Left lung (tissue), 10 donors: ENCODE measurements around the gene SORBS1. TPM values are rescaled to one million over a fixed set of nuclear protein-coding genes. Genes with fewer than 3 reads are reported as not detected.

Source experiments
- ATAC-seq: fragments of 200-7000 bp; cut with Tn5 transposase; one replicate; pipeline ENCODE4 v1.9.1; 2020; ENCODE audit warnings: moderate library complexity
- DNase-seq, 4 donors: peaks; one replicate each; pipeline ENCODE4 v3.0.0-alpha.2; 2013 to 2020
- H3K27ac ChIP-seq, 2 donors: fragments of 200-600 bp; sonication (generic) in 1 of 2; one replicate each; pipeline versions ENCODE4 v1.5.0 to v1.8.0; 2020 to 2021
- H3K27me3 ChIP-seq, 2 donors: fragments of 200-600 bp; sonication (generic) in 1 of 2; one replicate each; pipeline versions ENCODE4 v1.5.0 to v1.8.0; 2020 to 2021
- H3K36me3 ChIP-seq, 2 donors: fragments of 200-600 bp; sonication (generic) in 1 of 2; one replicate each; pipeline versions ENCODE4 v1.5.0 to v1.8.0; 2020 to 2021
- H3K4me1 ChIP-seq, 2 donors: fragments of 200-600 bp; one replicate each; pipeline ENCODE4 v1.8.0; 2021
- H3K4me3 ChIP-seq, 2 donors: fragments of 200-600 bp; sonication (generic) in 1 of 2; one replicate each; pipeline versions ENCODE4 v1.5.0 to v1.8.0; 2020 to 2021; ENCODE audit warnings: mild to moderate bottlenecking in 1 of 2
- H3K9me3 ChIP-seq, 2 donors: fragments of 200-600 bp; sonication (generic) in 1 of 2; one replicate each; pipeline versions ENCODE4 v1.5.0 to v1.8.0; 2020 to 2021
- CTCF ChIP-seq, 2 donors: fragments of 200-600 bp; sonication (generic) in 1 of 2; IDR thresholded peaks; one replicate each; pipeline versions ENCODE4 v1.5.0 to v1.8.0; 2021; ENCODE audit warnings: antibody characterized with exemption in 2 of 2
- intact Hi-C, 2 donors: fragments of 100-400 bp; cut with DNase I; formaldehyde crosslinking; loops; one replicate each; pipeline versions ENCODE4 v1.11.2 to v1.14.2; 2022
- polyA plus RNA-seq, 6 donors: library from polyadenylated mRNA; unstranded; fragments of 120-200 nt; gene quantifications; one replicate each; pipeline ENCODE4 v1.2.1, GENCODE V29; 2013; ENCODE audit not compliant: insufficient read length in 6 of 6
- total RNA-seq, 2 donors: library from RNA; stranded (reverse); fragmentation: NEBNext Ultra II Directional; extraction: Animal tissue kit (Norgen Biotek cat#: 25700); gene quantifications; one replicate each; pipeline ENCODE4 v1.2.1, GENCODE V29; 2021
- donor health status: DM: no; HTN: yes; CAD: no.
- donor health status: DM: no; HTN: no; CAD: no.

SORBS1 gene
- total and polyA plus RNA-seq, 8 donors, result 23.3 to 52.7 (median 36.4) TPM

GRCh38 chr10:95530561-95530960 is 30.6 kb downstream of the SORBS1 start:
- no peak for TF ChIP-seq CTCF (IDR thresholded peaks at IDR 0.05)
- Histone ChIP-seq H3K27me3 (no peaks in the 10 kb centered on the region), H3K36me3 (no peaks in the 10 kb centered on the region), H3K4me3 (no peak overlapping the region), H3K4me1 (peaks cover 4 to 5% of the 10 kb centered on the region in 2 donors), H3K27ac (no peak overlapping the region), H3K9me3 (no peaks in the 10 kb centered on the region)
- intact Hi-C loops, result no loop called here
- ATAC-seq, result no peak
- DNase-seq, result no peak

- no peak overlapping the region for H3K27ac ChIP-seq
- H3K4me1 ChIP-seq, result peaks cover 4 to 5% of the 10 kb centered on the region in 2 donors
- DNase-seq (no peak), ATAC-seq (no peak)
- TF ChIP-seq CTCF (IDR thresholded peaks at IDR 0.05), result no peak
- no peaks in the 10 kb centered on the region for H3K27me3 ChIP-seq
- no peaks in the 10 kb centered on the region for H3K36me3 ChIP-seq
- no peaks in the 10 kb centered on the region for H3K9me3 ChIP-seq
- intact Hi-C loops, result no loop called here
- no peak overlapping the region for H3K4me3 ChIP-seq
These were observed 31.1 kb downstream of the SORBS1 start for GRCh38 chr10:95530029-95530428.

- no peaks in the 10 kb centered on the region for H3K36me3 ChIP-seq
- intact Hi-C loops, result no loop called here
- H3K4me1 ChIP-seq, result peaks cover 4 to 5% of the 10 kb centered on the region in 2 donors
- DNase-seq, result no peak
- no peak overlapping the region for H3K4me3 ChIP-seq
- no peak overlapping the region for H3K27ac ChIP-seq
- H3K27me3 ChIP-seq, result no peaks in the 10 kb centered on the region
- TF ChIP-seq CTCF (IDR thresholded peaks at IDR 0.05), result no peak
- no peak for ATAC-seq
- H3K9me3 ChIP-seq, result no peaks in the 10 kb centered on the region
These were observed 35.1 kb downstream of the SORBS1 start for GRCh38 chr10:95526044-95526443.

DNA sequence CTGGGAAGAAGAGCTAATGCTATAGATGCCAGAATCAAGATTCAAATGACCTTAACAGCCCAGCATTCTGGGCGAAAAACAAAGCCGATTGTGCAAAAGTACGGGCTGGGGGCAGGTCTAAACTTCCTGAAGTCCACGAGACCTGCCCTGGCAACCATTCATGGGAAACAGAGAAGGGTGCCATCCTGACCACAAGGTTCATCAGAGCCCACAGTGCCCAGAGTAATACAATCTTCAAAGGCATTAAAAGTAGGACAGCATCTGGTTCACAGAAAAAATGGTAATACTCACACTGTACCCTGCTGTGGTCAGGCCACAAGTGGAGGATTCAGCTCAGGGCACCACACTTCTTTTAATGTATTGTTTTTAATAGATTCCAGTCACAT is 36.1 kb downstream of the SORBS1 start:
- intact Hi-C loops, result no loop called here
- DNase-seq (no peak), ATAC-seq (no peak)
- no peaks in the 10 kb centered on the region for H3K9me3 ChIP-seq
- no peak overlapping the region for H3K27ac ChIP-seq
- H3K4me3 ChIP-seq, result no peak overlapping the region
- H3K27me3 ChIP-seq, result no peaks in the 10 kb centered on the region
- peaks cover 0 to 4% of the 10 kb centered on the region in 2 donors for H3K4me1 ChIP-seq
- no peaks in the 10 kb centered on the region for H3K36me3 ChIP-seq
- no peak for TF ChIP-seq CTCF (IDR thresholded peaks at IDR 0.05)

DNA sequence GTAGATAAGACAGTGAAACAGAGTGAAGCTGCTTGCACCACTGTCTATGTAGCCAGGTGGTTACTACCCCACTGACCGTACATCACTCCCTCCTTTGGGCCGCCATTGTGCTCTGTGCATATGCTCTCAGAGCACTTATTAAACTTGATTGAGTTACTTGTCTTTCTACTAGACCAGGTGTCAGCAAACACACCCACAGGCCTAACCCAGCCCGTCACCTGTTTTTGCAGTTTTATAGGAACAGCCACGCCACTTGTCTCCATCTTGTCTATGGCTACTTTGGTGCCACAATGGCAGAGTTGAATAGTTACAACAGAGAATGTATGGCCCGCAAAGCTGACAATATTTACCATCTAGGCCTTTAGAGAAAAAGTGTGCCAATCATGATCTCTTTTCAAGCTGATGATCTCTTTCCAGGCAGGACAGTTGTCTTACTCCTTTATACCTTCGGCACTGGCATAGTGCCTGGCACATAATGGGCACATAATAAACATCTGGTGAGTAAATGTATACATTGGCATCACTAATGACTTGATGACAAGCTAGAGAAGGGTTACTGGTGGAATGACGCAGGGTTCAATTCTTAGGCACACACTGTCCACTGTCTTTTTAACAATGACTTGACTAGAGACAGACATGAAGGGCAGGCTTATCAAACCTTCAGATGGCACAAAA is 36.7 kb downstream of the SORBS1 start:
- Histone ChIP-seq H3K27me3 (no peaks in the 10 kb centered on the region), H3K4me1 (peaks cover 0 to 3% of the 10 kb centered on the region in 2 donors), H3K36me3 (no peaks in the 10 kb centered on the region), H3K27ac (no peak overlapping the region), H3K9me3 (no peaks in the 10 kb centered on the region), H3K4me3 (no peak overlapping the region)
- intact Hi-C loops, result no loop called here
- DNase-seq (no peak), ATAC-seq (no peak)
- TF ChIP-seq CTCF (IDR thresholded peaks at IDR 0.05), result no peak
